Endometrial microvascular endothelial cells (primary cell): ENCODE data around the gene STAC. TPM values are rescaled to one million over a fixed set of nuclear protein-coding genes. Genes with fewer than 3 reads are reported as not detected.
"Not testable (repeated sequence)": the region's sequence is repeated elsewhere in the genome, so short reads cannot be mapped to it uniquely, and the experiment has no call there.

Experiments used
- in situ Hi-C: cut with HindIII; loops from 2 replicates; pipeline ENCODE4 v1.10.0; 2017; ENCODE audit warnings: low sequenced_read_pairs, low pct_unique_long_range_greater_than_20kb; ENCODE audit errors: inconsistent ontology term
- total RNA-seq: library from RNA; depleted of rRNA; stranded (reverse); fragments of >200 nt; gene quantifications from one replicate; pipeline ENCODE4 v1.2.3, GENCODE V29; 2015; ENCODE audit errors: inconsistent ontology term

The STAC gene
- total RNA-seq, 1 donor from 2014 or later: 0.46 TPM

- in situ Hi-C loops: no loop called here
These were observed 77.4 kb downstream of the STAC start for GRCh38 chr3:36457667-36458066.

DNA sequence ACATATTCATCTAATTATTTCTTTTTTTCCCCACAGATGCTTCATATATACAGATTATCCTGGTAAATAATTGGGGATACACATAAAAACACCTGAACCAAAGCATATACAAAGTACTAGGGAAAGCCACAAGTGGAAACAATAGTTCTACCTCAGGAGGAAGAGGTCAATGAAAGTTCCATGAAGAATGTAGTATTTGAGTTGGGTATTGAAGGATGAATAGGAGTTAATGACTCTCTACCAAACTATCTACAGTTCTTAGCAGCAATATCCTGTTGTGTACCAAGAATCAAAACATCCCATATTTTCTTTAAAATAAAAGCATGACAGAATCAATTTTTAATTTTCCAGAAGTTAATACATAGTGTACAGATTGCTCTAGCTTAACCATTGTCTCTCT, 78.9 kb downstream of the STAC start:
- in situ Hi-C loops: no loop called here

GRCh38 chr3:36461597-36461996, 81.3 kb downstream of the STAC start:
- in situ Hi-C loops: no loop called here

- in situ Hi-C loops: not testable (repeated sequence)
These were observed 91.7 kb downstream of the STAC start for GRCh38 chr3:36472045-36472444.

DNA sequence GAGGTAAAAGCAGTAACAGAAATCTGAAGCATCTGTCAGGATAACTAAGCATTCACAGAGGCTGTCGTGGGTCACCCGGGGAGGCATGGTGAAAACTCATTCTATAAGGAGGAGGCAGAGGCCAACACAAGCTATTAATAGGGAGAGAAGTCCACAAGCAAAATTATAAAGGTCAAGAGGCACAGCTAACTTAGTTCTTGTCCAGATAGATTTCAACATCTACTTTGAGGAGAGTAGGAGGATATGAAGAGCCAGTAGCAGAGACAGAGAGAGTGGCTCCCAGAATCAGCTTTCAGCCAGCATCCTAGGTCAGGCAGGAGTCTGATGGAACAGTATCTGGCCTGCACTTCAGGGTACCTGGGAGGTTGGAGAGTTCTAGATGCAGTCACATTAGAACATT, 95.3 kb downstream of the STAC start:
- in situ Hi-C loops: no loop called here

- in situ Hi-C loops: no loop called here
These were observed 96.1 kb downstream of the STAC start for GRCh38 chr3:36476286-36476942.

DNA sequence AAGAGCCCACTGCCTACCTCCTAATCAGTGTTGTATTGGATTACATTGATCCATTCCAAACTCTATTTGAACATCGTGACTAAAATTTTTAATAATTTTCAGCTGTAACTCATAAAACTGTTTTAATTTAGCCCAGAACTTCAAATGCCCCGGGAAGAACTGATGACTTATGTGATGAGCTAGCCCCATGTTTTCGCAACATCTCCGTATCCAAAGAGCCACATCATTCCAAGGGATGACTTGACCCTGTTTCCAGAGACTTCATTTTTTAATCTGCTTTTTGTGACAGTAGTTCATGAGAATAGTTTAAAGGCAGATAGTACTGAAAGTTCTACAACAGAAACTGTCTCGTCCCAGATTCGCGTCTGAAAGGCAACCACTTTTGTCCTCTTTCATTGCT, 97.4 kb downstream of the STAC start:
- in situ Hi-C loops: no loop called here

GRCh38 chr3:36480911-36481648, 100.8 kb downstream of the STAC start:
- in situ Hi-C loops: no loop called here

- in situ Hi-C loops: no loop called here
These were observed 102.0 kb downstream of the STAC start for GRCh38 chr3:36482256-36482655.

- in situ Hi-C loops: no loop called here
These were observed 102.6 kb downstream of the STAC start for GRCh38 chr3:36482880-36483279.

DNA sequence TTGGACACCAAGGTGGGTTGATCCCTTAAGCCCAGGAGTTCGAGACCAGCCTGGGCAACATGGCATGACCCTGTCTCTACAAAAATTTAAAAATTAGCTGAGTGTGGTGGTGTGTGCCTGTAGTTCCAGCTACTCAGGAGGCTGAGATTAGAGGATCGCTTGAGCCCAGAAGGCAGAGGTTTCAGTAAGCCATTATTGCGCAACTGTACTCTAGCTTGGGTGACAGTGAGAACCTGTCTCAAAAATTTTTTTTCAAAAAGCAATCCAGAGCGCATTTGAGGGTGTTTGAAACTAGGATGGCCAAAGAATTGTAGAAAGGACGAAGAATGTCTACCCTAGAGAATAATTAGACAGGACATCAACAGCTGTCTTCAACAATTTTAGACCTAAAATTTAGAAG, 103.4 kb downstream of the STAC start:
- in situ Hi-C loops: no loop called here

- in situ Hi-C loops: no loop called here
These were observed 104.1 kb downstream of the STAC start for GRCh38 chr3:36484386-36484785.

DNA sequence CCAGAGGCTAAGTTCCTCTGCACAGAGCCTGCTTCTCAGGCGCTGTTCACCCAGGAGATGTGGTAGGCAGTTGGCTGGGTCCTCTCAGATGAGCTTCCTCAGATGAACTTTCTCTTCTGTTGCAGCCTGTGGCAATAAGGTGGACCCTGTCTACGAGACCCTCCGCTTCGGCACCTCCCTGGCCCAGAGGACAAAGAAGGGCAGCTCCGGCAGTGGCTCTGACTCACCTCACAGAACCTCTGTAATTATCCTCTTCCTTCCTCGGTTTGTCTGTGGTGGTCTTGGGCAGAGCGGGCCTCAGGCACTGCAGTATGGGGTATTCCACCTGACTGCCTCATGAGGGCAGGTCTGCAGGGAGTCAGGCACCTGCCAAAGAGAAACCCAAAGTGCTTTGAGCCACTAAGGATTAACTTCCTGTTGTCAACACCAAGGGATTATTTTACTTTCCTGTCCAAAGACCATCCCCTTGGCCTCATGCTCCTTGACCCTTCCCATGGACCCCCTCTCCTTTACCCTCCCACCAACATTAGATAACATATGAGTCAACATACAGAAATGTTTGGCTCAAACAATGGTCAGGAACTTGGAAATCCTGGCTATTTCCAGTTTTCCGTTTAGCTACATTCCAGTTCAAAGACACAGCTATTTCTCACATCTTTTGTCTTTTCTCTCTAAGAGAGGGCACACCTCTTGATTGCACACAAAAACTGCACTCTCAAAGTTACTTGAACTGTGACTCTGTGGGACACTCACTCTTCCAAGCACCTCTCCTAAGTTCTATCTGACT, 105.9 kb downstream of the STAC start:
- in situ Hi-C loops: no loop called here

DNA sequence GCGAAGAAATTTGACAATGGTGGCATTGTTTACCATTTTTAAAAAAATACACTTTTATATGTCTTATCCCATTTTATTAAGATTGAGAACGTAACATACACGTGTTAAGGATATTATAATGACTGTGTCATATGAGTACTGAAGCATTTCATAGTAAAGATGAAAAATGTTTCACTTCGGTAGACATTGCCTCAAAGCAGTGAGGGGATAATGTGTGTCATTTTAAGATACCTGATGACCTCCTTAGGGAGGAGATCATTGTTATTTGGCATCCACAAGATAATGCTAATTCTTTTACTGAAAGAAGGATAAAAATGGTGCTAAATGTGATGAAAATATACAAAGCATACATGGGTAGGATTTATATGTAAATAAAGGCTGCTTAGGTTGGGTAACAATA, 107.3 kb downstream of the STAC start:
- in situ Hi-C loops: no loop called here

DNA sequence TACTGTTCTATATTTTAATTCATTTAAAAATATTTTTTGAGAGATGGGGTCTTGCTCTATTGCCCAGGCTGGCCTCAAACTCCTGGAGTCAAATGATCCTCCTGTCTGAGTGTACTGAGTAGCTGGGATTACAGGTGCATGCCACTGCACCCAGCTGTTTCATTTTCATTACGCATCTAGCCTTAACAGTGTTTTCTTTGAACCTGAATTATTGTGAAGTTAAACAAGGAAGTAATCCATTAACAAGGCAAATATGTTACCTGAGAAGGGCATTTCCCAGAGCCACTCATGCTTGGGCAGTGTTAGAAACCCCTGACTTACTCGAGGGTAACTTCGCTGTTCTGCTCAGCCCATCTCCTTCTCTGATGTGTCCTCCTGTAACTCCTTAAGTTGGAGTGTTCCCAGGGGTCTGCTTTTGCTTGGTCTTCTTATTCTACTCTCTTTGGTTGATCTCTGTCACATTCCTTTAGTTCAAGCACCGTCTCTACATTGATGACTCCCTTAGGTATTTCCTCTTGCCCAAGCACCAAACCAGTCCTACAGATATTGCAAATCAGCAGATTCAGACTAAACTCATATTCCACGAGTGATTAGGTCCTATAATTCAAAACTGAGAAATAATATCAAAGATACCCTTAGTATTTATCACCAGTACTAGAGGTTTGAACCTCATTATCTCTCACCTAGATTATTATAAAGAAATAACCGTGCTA, 107.9 kb downstream of the STAC start:
- in situ Hi-C loops: no loop called here

DNA sequence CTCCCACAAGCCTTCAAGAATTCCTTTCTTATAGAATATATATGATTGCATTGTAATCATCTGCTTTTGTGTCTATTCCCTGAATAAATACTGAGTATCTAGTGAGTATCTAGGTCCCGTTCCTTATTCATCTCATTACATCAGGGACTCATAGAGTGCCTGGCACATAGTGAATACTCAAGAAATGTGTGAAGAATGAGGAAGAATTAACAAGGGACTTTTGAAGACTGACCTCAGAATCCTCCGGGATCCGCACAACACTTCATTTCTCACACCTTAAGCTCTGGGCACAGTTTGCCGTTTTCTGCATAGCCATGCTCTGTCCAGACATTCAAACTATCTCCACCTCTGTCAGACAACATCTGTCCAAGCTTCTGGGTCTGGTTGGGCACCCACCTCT, 108.8 kb downstream of the STAC start:
- in situ Hi-C loops: no loop called here

DNA sequence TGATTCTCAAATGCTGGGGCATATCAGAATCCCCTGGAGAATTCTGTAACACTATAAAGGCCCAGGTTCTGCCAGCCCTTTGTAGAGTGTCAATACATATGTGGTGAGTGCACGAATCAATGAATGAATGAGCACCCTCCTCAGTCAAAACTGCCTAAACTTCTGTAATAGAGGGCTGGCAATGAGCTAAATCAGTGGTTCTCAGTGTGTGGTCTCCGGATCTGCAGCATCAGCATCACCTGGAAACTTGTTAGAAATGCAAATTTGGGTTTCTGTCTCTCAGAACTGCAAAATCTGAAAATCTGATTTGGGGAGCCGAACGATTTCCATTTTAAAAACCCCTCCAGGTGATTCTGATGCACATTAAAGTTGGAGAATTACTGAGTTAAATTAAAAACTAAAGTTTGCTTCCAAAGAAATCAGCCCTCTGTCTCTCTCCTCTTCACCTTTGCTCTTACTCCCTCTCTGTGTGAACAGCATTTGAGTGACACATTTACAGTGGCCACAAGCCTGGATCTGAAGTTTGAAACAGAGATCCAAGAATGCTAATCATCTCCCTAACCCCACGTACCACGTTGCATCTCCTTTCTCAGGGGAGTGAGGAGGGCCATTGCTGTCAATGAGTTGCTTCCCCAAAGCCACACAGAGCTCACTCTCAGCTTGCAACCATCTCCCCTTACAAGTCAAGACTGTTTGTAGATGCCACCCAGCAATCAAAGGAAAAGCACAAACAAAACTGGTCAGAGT, 109.5 kb downstream of the STAC start:
- in situ Hi-C loops: no loop called here

DNA sequence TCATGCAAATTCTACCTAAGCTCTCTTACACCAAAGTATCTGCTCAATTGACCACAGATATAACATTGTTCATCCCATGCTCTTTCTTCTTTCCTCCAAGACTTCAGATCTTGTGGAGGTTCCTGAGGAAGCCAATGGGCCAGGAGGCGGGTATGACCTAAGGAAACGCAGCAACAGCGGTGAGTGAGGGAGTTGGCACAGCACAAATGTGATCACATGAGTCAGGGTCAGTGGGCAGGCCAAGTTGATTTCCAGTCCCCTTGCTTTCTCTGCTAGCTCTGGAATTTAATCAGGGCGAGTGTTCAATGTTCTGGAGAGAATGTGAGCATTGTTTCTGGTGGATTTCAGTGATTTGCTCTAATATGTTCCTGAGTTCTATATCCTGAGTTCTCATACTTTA, 112.7 kb downstream of the STAC start:
- in situ Hi-C loops: no loop called here
